ENCODE results near the gene TAOK2.

Gene TAOK2

DNA sequence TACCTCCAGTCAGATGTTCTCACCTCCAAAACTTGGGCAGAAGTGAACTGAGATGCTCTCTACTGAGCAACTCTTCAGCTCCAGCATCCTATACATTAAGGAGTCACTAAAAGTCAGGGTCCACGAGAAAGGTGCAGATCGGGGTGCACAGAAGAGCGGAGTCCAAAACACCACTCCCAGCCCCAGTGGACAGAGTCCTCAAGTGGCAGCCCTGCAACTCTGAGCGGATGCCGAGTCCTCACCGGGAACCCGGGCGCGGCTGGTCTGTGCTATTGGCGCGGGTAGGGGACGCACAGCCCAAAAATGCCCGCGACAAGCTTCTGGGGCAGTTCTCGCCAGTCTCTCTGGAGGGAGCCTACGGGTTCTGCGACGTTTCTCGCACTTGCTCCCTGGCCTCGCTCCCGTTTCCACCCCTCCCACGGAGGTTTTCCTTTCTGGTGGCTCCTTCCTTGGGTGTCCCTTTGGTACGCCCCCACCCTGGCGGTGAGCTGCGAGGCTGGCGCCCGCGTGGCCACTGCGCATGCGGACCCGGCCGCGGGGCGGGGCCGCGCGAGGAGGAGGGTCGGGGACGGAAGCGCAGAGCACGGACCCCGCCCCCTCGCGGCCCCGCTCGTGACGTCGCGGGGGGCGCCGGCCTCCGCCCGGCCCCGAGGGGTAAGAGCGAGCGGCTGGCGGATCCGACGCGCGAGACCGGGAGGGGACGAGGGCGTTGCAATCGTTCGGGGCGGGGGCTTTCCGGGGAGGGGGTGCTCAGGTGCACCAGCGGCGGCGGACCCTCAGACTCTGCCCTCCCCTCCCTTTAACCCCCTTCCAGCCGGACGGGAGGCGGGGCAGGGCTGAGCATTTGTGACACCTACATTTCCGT is 12.0 kb upstream of the TAOK2 start, which contains the start of gene TMEM219 (continued):
- peak; percentile 53; the same call in 1 of the 2 replicates for TF ChIP-seq ZNF629 (tag by site-specific recombination; IDR thresholded peaks at IDR 0.05)
- peak; percentile 86 for TF ChIP-seq IKZF3 (tag by site-specific recombination; IDR thresholded peaks at IDR 0.05)
- TF ChIP-seq, protein P1, sequence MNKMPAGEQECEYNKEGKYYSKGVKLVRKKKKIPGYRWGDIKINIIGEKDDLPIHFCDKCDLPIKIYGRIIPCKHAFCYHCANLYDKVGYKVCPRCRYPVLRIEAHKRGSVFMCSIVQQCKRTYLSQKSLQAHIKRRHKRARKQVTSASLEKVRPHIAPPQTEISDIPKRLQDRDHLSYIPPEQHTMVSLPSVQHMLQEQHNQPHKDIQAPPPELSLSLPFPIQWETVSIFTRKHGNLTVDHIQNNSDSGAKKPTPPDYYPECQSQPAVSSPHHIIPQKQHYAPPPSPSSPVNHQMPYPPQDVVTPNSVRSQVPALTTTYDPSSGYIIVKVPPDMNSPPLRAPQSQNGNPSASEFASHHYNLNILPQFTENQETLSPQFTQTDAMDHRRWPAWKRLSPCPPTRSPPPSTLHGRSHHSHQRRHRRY (tag by site-specific recombination; IDR thresholded peaks at IDR 0.05) = 0 out of 2 replicates have a peak, but pooled peaks have one; percentile 22
- TF ChIP-seq ZNF37A (tag by site-specific recombination; IDR thresholded peaks at IDR 0.05) = no peak
- TF ChIP-seq, protein P2, sequence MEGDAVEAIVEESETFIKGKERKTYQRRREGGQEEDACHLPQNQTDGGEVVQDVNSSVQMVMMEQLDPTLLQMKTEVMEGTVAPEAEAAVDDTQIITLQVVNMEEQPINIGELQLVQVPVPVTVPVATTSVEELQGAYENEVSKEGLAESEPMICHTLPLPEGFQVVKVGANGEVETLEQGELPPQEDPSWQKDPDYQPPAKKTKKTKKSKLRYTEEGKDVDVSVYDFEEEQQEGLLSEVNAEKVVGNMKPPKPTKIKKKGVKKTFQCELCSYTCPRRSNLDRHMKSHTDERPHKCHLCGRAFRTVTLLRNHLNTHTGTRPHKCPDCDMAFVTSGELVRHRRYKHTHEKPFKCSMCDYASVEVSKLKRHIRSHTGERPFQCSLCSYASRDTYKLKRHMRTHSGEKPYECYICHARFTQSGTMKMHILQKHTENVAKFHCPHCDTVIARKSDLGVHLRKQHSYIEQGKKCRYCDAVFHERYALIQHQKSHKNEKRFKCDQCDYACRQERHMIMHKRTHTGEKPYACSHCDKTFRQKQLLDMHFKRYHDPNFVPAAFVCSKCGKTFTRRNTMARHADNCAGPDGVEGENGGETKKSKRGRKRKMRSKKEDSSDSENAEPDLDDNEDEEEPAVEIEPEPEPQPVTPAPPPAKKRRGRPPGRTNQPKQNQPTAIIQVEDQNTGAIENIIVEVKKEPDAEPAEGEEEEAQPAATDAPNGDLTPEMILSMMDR (tag by site-specific recombination; IDR thresholded peaks at IDR 0.05) = peak; percentile 94
- TF ChIP-seq SP7 (tag by site-specific recombination; IDR thresholded peaks at IDR 0.05) = 0 out of 2 replicates have a peak, but pooled peaks have one; percentile 65
- TF ChIP-seq ZBTB21 (tag by site-specific recombination; IDR thresholded peaks at IDR 0.05) = no peak
- peak; percentile 98 for TF ChIP-seq ZBTB20 (tag by site-specific recombination; IDR thresholded peaks at IDR 0.05)
- TF ChIP-seq, protein P3, sequence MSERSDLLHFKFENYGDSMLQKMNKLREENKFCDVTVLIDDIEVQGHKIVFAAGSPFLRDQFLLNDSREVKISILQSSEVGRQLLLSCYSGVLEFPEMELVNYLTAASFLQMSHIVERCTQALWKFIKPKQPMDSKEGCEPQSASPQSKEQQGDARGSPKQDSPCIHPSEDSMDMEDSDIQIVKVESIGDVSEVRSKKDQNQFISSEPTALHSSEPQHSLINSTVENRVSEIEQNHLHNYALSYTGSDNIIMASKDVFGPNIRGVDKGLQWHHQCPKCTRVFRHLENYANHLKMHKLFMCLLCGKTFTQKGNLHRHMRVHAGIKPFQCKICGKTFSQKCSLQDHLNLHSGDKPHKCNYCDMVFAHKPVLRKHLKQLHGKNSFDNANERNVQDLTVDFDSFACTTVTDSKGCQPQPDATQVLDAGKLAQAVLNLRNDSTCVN (tag by site-specific recombination; optimal IDR thresholded peaks at IDR 0.05) = peak; percentile 91
- TF ChIP-seq ZBTB17 (tag by site-specific recombination; IDR thresholded peaks at IDR 0.05) = peak; percentile 82
- peak; percentile 14 for TF ChIP-seq SETDB1 (IDR thresholded peaks at IDR 0.05; ENCODE audit: insufficient read length, low read length)
- peak; percentile 33; the same call in 1 of the 2 replicates for TF ChIP-seq KLF7 (tag by site-specific recombination; IDR thresholded peaks at IDR 0.05; ENCODE audit: borderline replicate concordance)
- TF ChIP-seq, protein P4, sequence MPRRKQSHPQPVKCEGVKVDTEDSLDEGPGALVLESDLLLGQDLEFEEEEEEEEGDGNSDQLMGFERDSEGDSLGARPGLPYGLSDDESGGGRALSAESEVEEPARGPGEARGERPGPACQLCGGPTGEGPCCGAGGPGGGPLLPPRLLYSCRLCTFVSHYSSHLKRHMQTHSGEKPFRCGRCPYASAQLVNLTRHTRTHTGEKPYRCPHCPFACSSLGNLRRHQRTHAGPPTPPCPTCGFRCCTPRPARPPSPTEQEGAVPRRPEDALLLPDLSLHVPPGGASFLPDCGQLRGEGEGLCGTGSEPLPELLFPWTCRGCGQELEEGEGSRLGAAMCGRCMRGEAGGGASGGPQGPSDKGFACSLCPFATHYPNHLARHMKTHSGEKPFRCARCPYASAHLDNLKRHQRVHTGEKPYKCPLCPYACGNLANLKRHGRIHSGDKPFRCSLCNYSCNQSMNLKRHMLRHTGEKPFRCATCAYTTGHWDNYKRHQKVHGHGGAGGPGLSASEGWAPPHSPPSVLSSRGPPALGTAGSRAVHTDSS (tag by site-specific recombination; IDR thresholded peaks at IDR 0.05) = no peak
- TF ChIP-seq ZNF248 (tag by site-specific recombination; IDR thresholded peaks at IDR 0.05) = no peak
- TF ChIP-seq, protein P5, sequence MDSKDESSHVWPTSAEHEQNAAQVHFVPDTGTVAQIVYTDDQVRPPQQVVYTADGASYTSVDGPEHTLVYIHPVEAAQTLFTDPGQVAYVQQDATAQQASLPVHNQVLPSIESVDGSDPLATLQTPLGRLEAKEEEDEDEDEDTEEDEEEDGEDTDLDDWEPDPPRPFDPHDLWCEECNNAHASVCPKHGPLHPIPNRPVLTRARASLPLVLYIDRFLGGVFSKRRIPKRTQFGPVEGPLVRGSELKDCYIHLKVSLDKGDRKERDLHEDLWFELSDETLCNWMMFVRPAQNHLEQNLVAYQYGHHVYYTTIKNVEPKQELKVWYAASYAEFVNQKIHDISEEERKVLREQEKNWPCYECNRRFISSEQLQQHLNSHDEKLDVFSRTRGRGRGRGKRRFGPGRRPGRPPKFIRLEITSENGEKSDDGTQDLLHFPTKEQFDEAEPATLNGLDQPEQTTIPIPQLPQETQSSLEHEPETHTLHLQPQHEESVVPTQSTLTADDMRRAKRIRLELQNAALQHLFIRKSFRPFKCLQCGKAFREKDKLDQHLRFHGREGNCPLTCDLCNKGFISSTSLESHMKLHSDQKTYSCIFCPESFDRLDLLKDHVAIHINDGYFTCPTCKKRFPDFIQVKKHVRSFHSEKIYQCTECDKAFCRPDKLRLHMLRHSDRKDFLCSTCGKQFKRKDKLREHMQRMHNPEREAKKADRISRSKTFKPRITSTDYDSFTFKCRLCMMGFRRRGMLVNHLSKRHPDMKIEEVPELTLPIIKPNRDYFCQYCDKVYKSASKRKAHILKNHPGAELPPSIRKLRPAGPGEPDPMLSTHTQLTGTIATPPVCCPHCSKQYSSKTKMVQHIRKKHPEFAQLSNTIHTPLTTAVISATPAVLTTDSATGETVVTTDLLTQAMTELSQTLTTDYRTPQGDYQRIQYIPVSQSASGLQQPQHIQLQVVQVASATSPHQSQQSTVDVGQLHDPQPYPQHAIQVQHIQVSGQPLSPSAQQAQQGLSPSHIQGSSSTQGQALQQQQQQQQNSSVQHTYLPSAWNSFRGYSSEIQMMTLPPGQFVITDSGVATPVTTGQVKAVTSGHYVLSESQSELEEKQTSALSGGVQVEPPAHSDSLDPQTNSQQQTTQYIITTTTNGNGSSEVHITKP (tag by site-specific recombination; IDR thresholded peaks at IDR 0.05) = peak; percentile 100
- TF ChIP-seq, protein P6, sequence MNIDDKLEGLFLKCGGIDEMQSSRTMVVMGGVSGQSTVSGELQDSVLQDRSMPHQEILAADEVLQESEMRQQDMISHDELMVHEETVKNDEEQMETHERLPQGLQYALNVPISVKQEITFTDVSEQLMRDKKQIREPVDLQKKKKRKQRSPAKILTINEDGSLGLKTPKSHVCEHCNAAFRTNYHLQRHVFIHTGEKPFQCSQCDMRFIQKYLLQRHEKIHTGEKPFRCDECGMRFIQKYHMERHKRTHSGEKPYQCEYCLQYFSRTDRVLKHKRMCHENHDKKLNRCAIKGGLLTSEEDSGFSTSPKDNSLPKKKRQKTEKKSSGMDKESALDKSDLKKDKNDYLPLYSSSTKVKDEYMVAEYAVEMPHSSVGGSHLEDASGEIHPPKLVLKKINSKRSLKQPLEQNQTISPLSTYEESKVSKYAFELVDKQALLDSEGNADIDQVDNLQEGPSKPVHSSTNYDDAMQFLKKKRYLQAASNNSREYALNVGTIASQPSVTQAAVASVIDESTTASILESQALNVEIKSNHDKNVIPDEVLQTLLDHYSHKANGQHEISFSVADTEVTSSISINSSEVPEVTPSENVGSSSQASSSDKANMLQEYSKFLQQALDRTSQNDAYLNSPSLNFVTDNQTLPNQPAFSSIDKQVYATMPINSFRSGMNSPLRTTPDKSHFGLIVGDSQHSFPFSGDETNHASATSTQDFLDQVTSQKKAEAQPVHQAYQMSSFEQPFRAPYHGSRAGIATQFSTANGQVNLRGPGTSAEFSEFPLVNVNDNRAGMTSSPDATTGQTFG (tag by site-specific recombination; IDR thresholded peaks at IDR 0.05; ENCODE audit: borderline replicate concordance) = no peak
- TF ChIP-seq ZNF660 (tag by site-specific recombination; IDR thresholded peaks at IDR 0.05) = peak; percentile 56; the same call in 1 of the 2 replicates
- TF ChIP-seq KLF16 (tag by site-specific recombination; IDR thresholded peaks at IDR 0.05) = peak; percentile 72
- TF ChIP-seq ZNF350 (tag by site-specific recombination; IDR thresholded peaks at IDR 0.05) = no peak
- TF ChIP-seq ZFHX2 (tag by site-specific recombination; conservative IDR thresholded peaks at IDR 0.05) = peak; percentile 73
- TF ChIP-seq, protein P7, sequence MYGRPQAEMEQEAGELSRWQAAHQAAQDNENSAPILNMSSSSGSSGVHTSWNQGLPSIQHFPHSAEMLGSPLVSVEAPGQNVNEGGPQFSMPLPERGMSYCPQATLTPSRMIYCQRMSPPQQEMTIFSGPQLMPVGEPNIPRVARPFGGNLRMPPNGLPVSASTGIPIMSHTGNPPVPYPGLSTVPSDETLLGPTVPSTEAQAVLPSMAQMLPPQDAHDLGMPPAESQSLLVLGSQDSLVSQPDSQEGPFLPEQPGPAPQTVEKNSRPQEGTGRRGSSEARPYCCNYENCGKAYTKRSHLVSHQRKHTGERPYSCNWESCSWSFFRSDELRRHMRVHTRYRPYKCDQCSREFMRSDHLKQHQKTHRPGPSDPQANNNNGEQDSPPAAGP (tag by site-specific recombination; IDR thresholded peaks at IDR 0.05) = 0 out of 2 replicates have a peak, but pooled peaks have one; percentile 37
- TF ChIP-seq, protein P8, sequence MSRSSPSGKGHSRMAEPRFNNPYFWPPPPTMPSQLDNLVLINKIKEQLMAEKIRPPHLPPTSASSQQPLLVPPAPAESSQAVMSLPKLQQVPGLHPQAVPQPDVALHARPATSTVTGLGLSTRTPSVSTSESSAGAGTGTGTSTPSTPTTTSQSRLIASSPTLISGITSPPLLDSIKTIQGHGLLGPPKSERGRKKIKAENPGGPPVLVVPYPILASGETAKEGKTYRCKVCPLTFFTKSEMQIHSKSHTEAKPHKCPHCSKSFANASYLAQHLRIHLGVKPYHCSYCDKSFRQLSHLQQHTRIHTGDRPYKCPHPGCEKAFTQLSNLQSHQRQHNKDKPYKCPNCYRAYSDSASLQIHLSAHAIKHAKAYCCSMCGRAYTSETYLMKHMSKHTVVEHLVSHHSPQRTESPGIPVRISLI (tag by site-specific recombination; IDR thresholded peaks at IDR 0.05) = no peak

Data from HEK293 (cell line).